Astrocyte (in vitro differentiated cells and primary cell): Measurements from ENCODE around the gene CTIF. TPM values are rescaled to one million over a fixed set of nuclear protein-coding genes. Genes with fewer than 3 reads are reported as not detected.

ENCODE experiments used
- DNase-seq: peaks from one replicate; pipeline ENCODE4 v3.0.0-alpha.2; 2010; ENCODE audit warnings: low read depth
- FAIRE-seq: peaks from 2 replicates; lab custom pipeline; 2011; peaks lifted over from hg19 to GRCh38; lab: Jason Lieb, UNC
- H2AFZ ChIP-seq: 2 replicates; pipeline ENCODE4 v1.6.0; 2012; ENCODE audit warnings: low read depth, low read length, inconsistent platforms
- H3K27ac ChIP-seq: 2 replicates; pipeline ENCODE4 v1.5.1; 2011; ENCODE audit warnings: low read depth, low read length, inconsistent platforms
- H3K27me3 ChIP-seq: 2 replicates; pipeline ENCODE4 v1.6.0; 2011; ENCODE audit warnings: low read length, inconsistent platforms; ENCODE audit not compliant: insufficient read depth
- H3K36me3 ChIP-seq: 2 replicates; pipeline ENCODE4 v1.5.1; 2011; ENCODE audit warnings: low read length, inconsistent platforms; ENCODE audit not compliant: insufficient read depth
- H3K4me1 ChIP-seq: 2 replicates; pipeline ENCODE4 v1.5.1; 2011; ENCODE audit warnings: low read length, inconsistent platforms; ENCODE audit not compliant: insufficient read depth
- H3K4me2 ChIP-seq: 2 replicates; pipeline ENCODE4 v1.6.0; 2012; ENCODE audit warnings: low read length, inconsistent platforms
- H3K4me3 ChIP-seq: 2 replicates; pipeline ENCODE4 v1.5.1; 2011; ENCODE audit warnings: low read depth, mild to moderate bottlenecking, low read length, inconsistent platforms; ENCODE audit not compliant: insufficient read depth
- H3K79me2 ChIP-seq: 2 replicates; pipeline ENCODE4 v1.6.0; 2012; ENCODE audit warnings: mild to moderate bottlenecking, low read length, inconsistent platforms; ENCODE audit not compliant: insufficient read depth
- H3K9ac ChIP-seq: 2 replicates; pipeline ENCODE4 v1.6.0; 2012; ENCODE audit warnings: mild to moderate bottlenecking, low read length, inconsistent platforms
- H3K9me3 ChIP-seq: 2 replicates; pipeline ENCODE4 v1.5.1; 2012; ENCODE audit warnings: low read depth, mild to moderate bottlenecking, low read length, inconsistent platforms; ENCODE audit not compliant: insufficient read depth
- H4K20me1 ChIP-seq: 2 replicates; pipeline ENCODE4 v1.6.0; 2012; ENCODE audit warnings: low read length, inconsistent platforms; ENCODE audit not compliant: insufficient read depth
- H3K27ac Mint-ChIP-seq: one replicate; pipeline ENCODE4 v1.8.0; 2021; ENCODE audit warnings: mild to moderate bottlenecking, mixed read lengths; ENCODE audit not compliant: unreplicated experiment
- H3K27me3 Mint-ChIP-seq: one replicate; pipeline ENCODE4 v1.8.0; 2021; ENCODE audit warnings: low read depth, mixed read lengths; ENCODE audit not compliant: unreplicated experiment
- H3K36me3 Mint-ChIP-seq: one replicate; pipeline ENCODE4 v1.8.0; 2021; ENCODE audit warnings: low read depth, mixed read lengths; ENCODE audit not compliant: unreplicated experiment
- H3K4me1 Mint-ChIP-seq: one replicate; pipeline ENCODE4 v1.8.0; 2021; ENCODE audit warnings: low read depth, mixed read lengths; ENCODE audit not compliant: unreplicated experiment
- H3K4me3 Mint-ChIP-seq: one replicate; pipeline ENCODE4 v1.8.0; 2021; ENCODE audit warnings: mild to moderate bottlenecking, moderate library complexity, mixed read lengths; ENCODE audit not compliant: unreplicated experiment
- H3K9me3 Mint-ChIP-seq: one replicate; pipeline ENCODE4 v1.8.0; 2021; ENCODE audit warnings: mild to moderate bottlenecking, mixed read lengths; ENCODE audit not compliant: unreplicated experiment
- EZH2 ChIP-seq: IDR thresholded peaks from 2 replicates; pipeline ENCODE4 v1.6.1; 2012; ENCODE audit warnings: mild to moderate bottlenecking, low read length, inconsistent platforms; ENCODE audit not compliant: insufficient read depth
- total RNA-seq: library from RNA; stranded (reverse); gene quantifications from 2 replicates; pipeline ENCODE4 v1.2.1, GENCODE V29; 2021
- TF ChIP-seq, protein P1 (sequence below): IDR thresholded peaks from 2 replicates; pipeline ENCODE4 v1.5.1; 2011; ENCODE audit warnings: low read depth, mild to moderate bottlenecking, inconsistent platforms, low read length, moderate library complexity; ENCODE audit not compliant: insufficient read depth

Gene CTIF
- total RNA-seq, 1 donor from 2014 or later: 101 TPM

DNA sequence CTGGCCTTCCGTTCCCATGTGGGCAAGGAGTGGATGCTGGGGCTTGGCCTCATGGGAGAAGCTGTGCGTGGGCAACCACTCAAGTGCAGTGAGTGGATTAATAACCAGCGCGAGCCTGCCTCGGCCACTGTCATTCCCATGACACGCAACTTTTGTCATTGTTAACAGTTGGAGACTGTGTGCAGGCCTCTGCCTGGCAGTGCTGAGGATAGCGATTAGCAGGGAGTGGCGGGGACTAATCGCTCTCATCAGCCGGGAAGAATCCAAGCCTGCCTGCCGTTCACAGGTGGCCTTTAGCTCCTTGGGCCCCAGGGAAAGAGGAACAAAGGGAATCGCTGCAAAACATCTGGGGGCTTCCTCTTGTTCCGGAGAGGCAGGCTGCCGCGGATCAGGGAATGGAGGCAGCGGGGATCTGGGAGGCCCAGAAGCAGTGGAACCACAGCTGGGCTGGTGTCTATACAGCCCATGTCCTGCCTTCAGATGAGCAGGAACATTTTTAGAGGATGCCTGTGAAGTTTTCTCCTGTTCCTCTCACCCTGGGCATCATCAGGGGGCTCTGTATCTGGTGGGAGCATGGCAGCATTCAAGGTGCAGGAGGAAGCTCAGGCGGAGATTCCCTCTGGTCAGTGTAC is 53.8 kb downstream of the CTIF start:
- H3K36me3 Mint-ChIP-seq: peaks cover 20% of the 10 kb centered on the region
- DNase-seq (no peak), FAIRE-seq (no peak)
- TF ChIP-seq EZH2: no peak
- TF ChIP-seq, protein P1, sequence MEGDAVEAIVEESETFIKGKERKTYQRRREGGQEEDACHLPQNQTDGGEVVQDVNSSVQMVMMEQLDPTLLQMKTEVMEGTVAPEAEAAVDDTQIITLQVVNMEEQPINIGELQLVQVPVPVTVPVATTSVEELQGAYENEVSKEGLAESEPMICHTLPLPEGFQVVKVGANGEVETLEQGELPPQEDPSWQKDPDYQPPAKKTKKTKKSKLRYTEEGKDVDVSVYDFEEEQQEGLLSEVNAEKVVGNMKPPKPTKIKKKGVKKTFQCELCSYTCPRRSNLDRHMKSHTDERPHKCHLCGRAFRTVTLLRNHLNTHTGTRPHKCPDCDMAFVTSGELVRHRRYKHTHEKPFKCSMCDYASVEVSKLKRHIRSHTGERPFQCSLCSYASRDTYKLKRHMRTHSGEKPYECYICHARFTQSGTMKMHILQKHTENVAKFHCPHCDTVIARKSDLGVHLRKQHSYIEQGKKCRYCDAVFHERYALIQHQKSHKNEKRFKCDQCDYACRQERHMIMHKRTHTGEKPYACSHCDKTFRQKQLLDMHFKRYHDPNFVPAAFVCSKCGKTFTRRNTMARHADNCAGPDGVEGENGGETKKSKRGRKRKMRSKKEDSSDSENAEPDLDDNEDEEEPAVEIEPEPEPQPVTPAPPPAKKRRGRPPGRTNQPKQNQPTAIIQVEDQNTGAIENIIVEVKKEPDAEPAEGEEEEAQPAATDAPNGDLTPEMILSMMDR: no peak
- H3K4me1 Mint-ChIP-seq: peaks cover 33% of the 10 kb centered on the region
- no peak overlapping the region for H2AFZ ChIP-seq
- H3K27ac Mint-ChIP-seq: no peak overlapping the region
- H3K27me3 Mint-ChIP-seq: no peaks in the 10 kb centered on the region
- H3K4me3 Mint-ChIP-seq: no peak overlapping the region
- H3K36me3 ChIP-seq: no peaks in the 10 kb centered on the region
- no peaks in the 10 kb centered on the region for H3K9me3 ChIP-seq
- H3K9ac ChIP-seq: no peak overlapping the region
- peaks cover 90% of the 10 kb centered on the region for H4K20me1 ChIP-seq
- peaks cover 78% of the 10 kb centered on the region for H3K79me2 ChIP-seq
- no peak overlapping the region for H3K27ac ChIP-seq
- H3K4me2 ChIP-seq: no peak overlapping the region
- H3K27me3 ChIP-seq: no peaks in the 10 kb centered on the region
- peaks cover 16% of the 10 kb centered on the region for H3K4me1 ChIP-seq
- no peak overlapping the region for H3K4me3 ChIP-seq
- no peaks in the 10 kb centered on the region for H3K9me3 Mint-ChIP-seq

DNA sequence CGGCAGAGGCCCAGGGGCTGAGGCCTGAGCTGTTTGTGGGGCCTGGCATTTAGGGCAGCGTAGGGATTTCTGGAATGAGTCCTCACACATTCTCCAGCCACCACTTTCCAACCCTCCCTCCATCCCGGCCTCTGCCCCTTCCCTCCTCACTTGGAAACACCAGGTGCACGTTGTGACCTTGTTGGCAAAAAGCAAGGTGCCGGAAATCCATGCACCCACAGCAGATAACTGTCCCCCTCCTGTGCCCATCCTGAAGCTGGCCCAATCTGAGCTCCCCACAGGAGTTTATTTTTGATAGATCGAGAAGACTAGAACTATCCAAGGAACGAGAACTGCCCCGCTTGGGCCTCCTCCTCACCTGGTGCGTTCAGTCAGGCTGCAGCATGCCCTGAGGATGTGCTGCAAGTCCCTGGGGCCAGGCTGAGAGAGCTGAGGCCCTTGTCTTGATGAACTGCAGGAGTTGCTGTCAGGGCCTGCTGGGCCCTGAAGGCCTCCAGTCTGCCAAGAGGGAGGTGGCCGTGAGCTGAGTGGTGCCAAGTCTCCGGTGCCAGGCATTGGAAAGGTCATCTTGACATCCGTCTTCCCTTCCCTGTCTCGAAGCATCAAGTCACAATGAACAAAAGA is 55.8 kb downstream of the CTIF start:
- DNase-seq (no peak), FAIRE-seq (no peak)
- Mint-ChIP-seq H3K9me3 (no peaks in the 10 kb centered on the region), H3K36me3 (peaks cover 27% of the 10 kb centered on the region), H3K4me3 (no peak overlapping the region), H3K27me3 (no peaks in the 10 kb centered on the region), H3K4me1 (peaks cover 25% of the 10 kb centered on the region), H3K27ac (no peak overlapping the region)
- Histone ChIP-seq H3K9ac (no peak overlapping the region), H3K4me2 (no peak overlapping the region), H3K4me3 (no peak overlapping the region), H3K36me3 (no peaks in the 10 kb centered on the region), H3K27me3 (no peaks in the 10 kb centered on the region), H3K27ac (no peak overlapping the region), H4K20me1 (peaks cover 90% of the 10 kb centered on the region), H3K79me2 (peaks cover 79% of the 10 kb centered on the region), H3K9me3 (no peaks in the 10 kb centered on the region), H2AFZ (no peak overlapping the region), H3K4me1 (peaks cover 16% of the 10 kb centered on the region)
- TF ChIP-seq EZH2: no peak
- TF ChIP-seq, protein P1: no peak

DNA sequence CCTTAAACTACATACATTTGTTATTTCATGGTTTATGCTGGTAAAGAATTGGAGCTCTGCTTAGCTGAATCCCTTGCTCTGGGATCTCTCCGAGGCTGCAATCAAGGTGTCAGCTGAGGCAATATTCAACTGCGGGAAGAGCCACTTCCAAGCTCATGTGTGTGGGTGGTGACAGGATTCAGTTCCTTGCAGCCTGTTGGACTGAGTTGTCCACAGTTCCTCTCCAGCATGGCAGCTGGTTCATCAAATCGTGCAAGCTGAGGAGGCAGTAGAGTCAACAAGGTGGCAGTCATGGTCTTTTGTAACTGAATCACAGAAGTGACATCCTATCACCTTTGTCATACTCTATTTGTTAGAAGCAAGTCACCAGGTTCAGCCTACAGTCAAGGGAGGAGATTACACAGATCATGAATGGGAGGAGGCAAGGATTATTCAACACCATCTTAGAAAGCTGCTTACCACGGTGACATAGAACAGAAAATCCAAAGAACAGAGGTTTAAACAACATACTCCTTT is 56.9 kb downstream of the CTIF start:
- no peak for FAIRE-seq

More for the DNA sequence above, 56.9 kb downstream of the CTIF start:
- Histone ChIP-seq H3K9ac (no peak overlapping the region), H3K4me2 (no peak overlapping the region), H3K36me3 (no peaks in the 10 kb centered on the region), H3K27me3 (no peaks in the 10 kb centered on the region), H3K79me2 (peaks cover 80% of the 10 kb centered on the region), H2AFZ (no peak overlapping the region), H3K4me1 (peaks cover 10% of the 10 kb centered on the region), H3K9me3 (no peaks in the 10 kb centered on the region), H4K20me1 (peaks cover 90% of the 10 kb centered on the region), H3K27ac (no peak overlapping the region), H3K4me3 (no peak overlapping the region)
- Mint-ChIP-seq H3K9me3 (no peaks in the 10 kb centered on the region), H3K27ac (no peak overlapping the region), H3K27me3 (no peaks in the 10 kb centered on the region), H3K4me1 (peaks cover 17% of the 10 kb centered on the region), H3K36me3 (peaks cover 28% of the 10 kb centered on the region), H3K4me3 (no peak overlapping the region)
- no peak for DNase-seq
- TF ChIP-seq, protein P1: no peak
- TF ChIP-seq EZH2: no peak
